Liver (tissue), 3 donors: ENCODE data around the gene CDC42BPG.

Experiments
- EGR1 ChIP-seq, 2 donors: IDR thresholded peaks; 2 replicates each; pipeline ENCODE4 v1.6.1; 2016 to 2018; ENCODE audit warnings: antibody characterized with exemption in 2 of 2, low read depth in 2 of 2
- FOXA1 ChIP-seq: IDR thresholded peaks from 2 replicates; pipeline ENCODE4 v1.6.1; 2016; ENCODE audit warnings: antibody characterized with exemption
- GABPA ChIP-seq, 2 donors: IDR thresholded peaks in 1 of 2; conservative IDR thresholded peaks in 1 of 2; 2 replicates each; pipeline ENCODE4 v1.6.1; 2016; ENCODE audit warnings: antibody characterized with exemption in 2 of 2, mild to moderate bottlenecking in 1 of 2, moderate library complexity in 1 of 2
- MAX ChIP-seq: IDR thresholded peaks from 2 replicates; pipeline ENCODE4 v1.6.1; 2016; ENCODE audit warnings: antibody characterized with exemption
- RAD21 ChIP-seq, 2 donors: IDR thresholded peaks; 2 replicates each; pipeline ENCODE4 v1.6.1; 2016; ENCODE audit warnings: antibody characterized with exemption in 2 of 2, mild to moderate bottlenecking in 2 of 2
- RXRA ChIP-seq, 2 donors: IDR thresholded peaks; 2 replicates each; pipeline ENCODE4 v1.6.1; 2017 to 2018; ENCODE audit warnings: antibody characterized with exemption in 2 of 2, mild to moderate bottlenecking in 1 of 2
- SP1 ChIP-seq: IDR thresholded peaks from 2 replicates; pipeline ENCODE4 v1.6.1; 2018; ENCODE audit warnings: antibody characterized with exemption, mild to moderate bottlenecking
- TAF1 ChIP-seq: conservative IDR thresholded peaks from 2 replicates; pipeline ENCODE4 v1.6.1; 2016; ENCODE audit warnings: antibody characterized with exemption, mild to moderate bottlenecking
- YY1 ChIP-seq: IDR thresholded peaks from 2 replicates; pipeline ENCODE4 v1.6.1; 2016; ENCODE audit warnings: antibody characterized with exemption, mild to moderate bottlenecking
- TF ChIP-seq, protein P1 (sequence below): IDR thresholded peaks from 2 replicates; pipeline ENCODE4 v1.6.1; 2016; ENCODE audit warnings: antibody characterized with exemption
- TF ChIP-seq, protein P2 (sequence below): fragments of 150-350 bp; IDR thresholded peaks from 2 replicates; pipeline ENCODE4 v1.5.1; 2017; ENCODE audit warnings: improper control_type of control experiment, low read depth, low read length; ENCODE audit not compliant: missing input control
- TF ChIP-seq, protein P3 (sequence below): IDR thresholded peaks from 2 replicates; pipeline ENCODE4 v1.6.1; 2016; ENCODE audit warnings: antibody characterized with exemption, mild to moderate bottlenecking
- donor health status: healthy.
- donor health status: healthy.

DNA sequence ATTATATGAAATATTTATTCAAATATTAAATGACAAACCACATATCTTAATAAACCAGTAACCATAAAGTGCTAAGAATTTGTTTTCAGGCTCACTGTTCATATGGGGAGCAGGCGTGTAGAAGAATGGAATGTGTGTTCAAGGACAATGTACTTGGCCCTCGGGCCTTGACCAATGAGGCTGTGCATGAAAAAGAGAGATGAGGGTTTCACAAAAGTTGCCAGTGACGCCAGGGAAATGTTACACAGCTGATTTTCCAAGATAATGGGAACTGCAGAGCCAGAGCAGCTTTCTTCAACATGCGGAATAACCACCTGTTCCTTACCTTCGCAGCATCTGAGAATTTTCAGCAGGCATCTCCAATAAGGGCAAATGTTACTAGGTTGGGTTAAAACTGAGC, 70.3 kb downstream of the CDC42BPG start:
- TF ChIP-seq GABPA (IDR thresholded peaks at IDR 0.05 in 1 of 2, conservative IDR thresholded peaks at IDR 0.05 in 1 of 2), result no peak
- TF ChIP-seq, protein P1, sequence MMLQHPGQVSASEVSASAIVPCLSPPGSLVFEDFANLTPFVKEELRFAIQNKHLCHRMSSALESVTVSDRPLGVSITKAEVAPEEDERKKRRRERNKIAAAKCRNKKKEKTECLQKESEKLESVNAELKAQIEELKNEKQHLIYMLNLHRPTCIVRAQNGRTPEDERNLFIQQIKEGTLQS, result no peak
- TF ChIP-seq, protein P2, sequence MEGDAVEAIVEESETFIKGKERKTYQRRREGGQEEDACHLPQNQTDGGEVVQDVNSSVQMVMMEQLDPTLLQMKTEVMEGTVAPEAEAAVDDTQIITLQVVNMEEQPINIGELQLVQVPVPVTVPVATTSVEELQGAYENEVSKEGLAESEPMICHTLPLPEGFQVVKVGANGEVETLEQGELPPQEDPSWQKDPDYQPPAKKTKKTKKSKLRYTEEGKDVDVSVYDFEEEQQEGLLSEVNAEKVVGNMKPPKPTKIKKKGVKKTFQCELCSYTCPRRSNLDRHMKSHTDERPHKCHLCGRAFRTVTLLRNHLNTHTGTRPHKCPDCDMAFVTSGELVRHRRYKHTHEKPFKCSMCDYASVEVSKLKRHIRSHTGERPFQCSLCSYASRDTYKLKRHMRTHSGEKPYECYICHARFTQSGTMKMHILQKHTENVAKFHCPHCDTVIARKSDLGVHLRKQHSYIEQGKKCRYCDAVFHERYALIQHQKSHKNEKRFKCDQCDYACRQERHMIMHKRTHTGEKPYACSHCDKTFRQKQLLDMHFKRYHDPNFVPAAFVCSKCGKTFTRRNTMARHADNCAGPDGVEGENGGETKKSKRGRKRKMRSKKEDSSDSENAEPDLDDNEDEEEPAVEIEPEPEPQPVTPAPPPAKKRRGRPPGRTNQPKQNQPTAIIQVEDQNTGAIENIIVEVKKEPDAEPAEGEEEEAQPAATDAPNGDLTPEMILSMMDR, result no peak
- TF ChIP-seq, protein P3, sequence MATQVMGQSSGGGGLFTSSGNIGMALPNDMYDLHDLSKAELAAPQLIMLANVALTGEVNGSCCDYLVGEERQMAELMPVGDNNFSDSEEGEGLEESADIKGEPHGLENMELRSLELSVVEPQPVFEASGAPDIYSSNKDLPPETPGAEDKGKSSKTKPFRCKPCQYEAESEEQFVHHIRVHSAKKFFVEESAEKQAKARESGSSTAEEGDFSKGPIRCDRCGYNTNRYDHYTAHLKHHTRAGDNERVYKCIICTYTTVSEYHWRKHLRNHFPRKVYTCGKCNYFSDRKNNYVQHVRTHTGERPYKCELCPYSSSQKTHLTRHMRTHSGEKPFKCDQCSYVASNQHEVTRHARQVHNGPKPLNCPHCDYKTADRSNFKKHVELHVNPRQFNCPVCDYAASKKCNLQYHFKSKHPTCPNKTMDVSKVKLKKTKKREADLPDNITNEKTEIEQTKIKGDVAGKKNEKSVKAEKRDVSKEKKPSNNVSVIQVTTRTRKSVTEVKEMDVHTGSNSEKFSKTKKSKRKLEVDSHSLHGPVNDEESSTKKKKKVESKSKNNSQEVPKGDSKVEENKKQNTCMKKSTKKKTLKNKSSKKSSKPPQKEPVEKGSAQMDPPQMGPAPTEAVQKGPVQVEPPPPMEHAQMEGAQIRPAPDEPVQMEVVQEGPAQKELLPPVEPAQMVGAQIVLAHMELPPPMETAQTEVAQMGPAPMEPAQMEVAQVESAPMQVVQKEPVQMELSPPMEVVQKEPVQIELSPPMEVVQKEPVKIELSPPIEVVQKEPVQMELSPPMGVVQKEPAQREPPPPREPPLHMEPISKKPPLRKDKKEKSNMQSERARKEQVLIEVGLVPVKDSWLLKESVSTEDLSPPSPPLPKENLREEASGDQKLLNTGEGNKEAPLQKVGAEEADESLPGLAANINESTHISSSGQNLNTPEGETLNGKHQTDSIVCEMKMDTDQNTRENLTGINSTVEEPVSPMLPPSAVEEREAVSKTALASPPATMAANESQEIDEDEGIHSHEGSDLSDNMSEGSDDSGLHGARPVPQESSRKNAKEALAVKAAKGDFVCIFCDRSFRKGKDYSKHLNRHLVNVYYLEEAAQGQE, result no peak
- TF ChIP-seq SP1, result no peak
- TF ChIP-seq MAX, result no peak
- no peak for TF ChIP-seq TAF1
- no peak for TF ChIP-seq EGR1 (IDR thresholded peaks at IDR 0.05; ENCODE audit: low read depth in 2 of 2)
- no peak for TF ChIP-seq RAD21 (IDR thresholded peaks at IDR 0.05)
- TF ChIP-seq FOXA1, result no peak
- no peak for TF ChIP-seq YY1
- no peak for TF ChIP-seq RXRA (IDR thresholded peaks at IDR 0.05)
